HG03565 (cell line): ENCODE data around the gene SLC16A10.

Experiments used
- ATAC-seq: cut with Tn5 transposase; IDR thresholded peaks from one replicate; pipeline ENCODE4 v1.9.1; 2021; ENCODE audit warnings: mild to moderate bottlenecking, moderate library complexity; ENCODE audit not compliant: unreplicated experiment

Gene SLC16A10

GRCh38 chr6:111210194-111210728 is 123.0 kb downstream of the SLC16A10 start:
- no peak for ATAC-seq

GRCh38 chr6:111211411-111212030 is 124.2 kb downstream of the SLC16A10 start:
- no peak for ATAC-seq

GRCh38 chr6:111212625-111213024 is 125.3 kb downstream of the SLC16A10 start:
- no peak for ATAC-seq

GRCh38 chr6:111215131-111215530 is 127.8 kb downstream of the SLC16A10 start:
- no peak for ATAC-seq

GRCh38 chr6:111219785-111220184 is 132.5 kb downstream of the SLC16A10 start:
- ATAC-seq = no peak

GRCh38 chr6:111220383-111221031 is 133.2 kb downstream of the SLC16A10 start:
- no peak for ATAC-seq

- no peak for ATAC-seq
Measured at GRCh38 chr6:111221804-111222203, 134.5 kb downstream of the SLC16A10 start.

- ATAC-seq = no peak
Measured at GRCh38 chr6:111222341-111222740, 135.0 kb downstream of the SLC16A10 start.

GRCh38 chr6:111228094-111228493 is 140.8 kb downstream of the SLC16A10 start:
- ATAC-seq = no peak

GRCh38 chr6:111230351-111231089 is 143.2 kb downstream of the SLC16A10 start:
- no peak for ATAC-seq

- no peak for ATAC-seq
Measured at GRCh38 chr6:111231090-111231459, 143.8 kb downstream of the SLC16A10 start.

GRCh38 chr6:111237852-111238251 is 150.5 kb downstream of the SLC16A10 start:
- no peak for ATAC-seq

GRCh38 chr6:111238464-111239119 is 151.3 kb downstream of the SLC16A10 start:
- no peak for ATAC-seq

GRCh38 chr6:111239461-111239860 is 152.2 kb downstream of the SLC16A10 start:
- no peak for ATAC-seq

GRCh38 chr6:111242452-111242851 is 155.1 kb downstream of the SLC16A10 start:
- ATAC-seq = no peak

- no peak for ATAC-seq
Measured at GRCh38 chr6:111243095-111243494, 155.8 kb downstream of the SLC16A10 start.

- no peak for ATAC-seq
Measured at GRCh38 chr6:111248789-111249188, 161.5 kb downstream of the SLC16A10 start.

GRCh38 chr6:111250791-111251354 is 163.6 kb downstream of the SLC16A10 start:
- ATAC-seq = no peak

GRCh38 chr6:111252726-111253125 is 165.4 kb downstream of the SLC16A10 start:
- ATAC-seq = no peak

GRCh38 chr6:111254004-111254778 is 166.9 kb downstream of the SLC16A10 start:
- no peak for ATAC-seq
